IMR-90 (cell line): ENCODE measurements around the gene LNX1. TPM values are rescaled to one million over a fixed set of nuclear protein-coding genes. Genes with fewer than 3 reads are reported as not detected.
A peak's percentile ranks its signal among the peaks of the same experiment; 100 is the strongest.

ENCODE experiments used
- ATAC-seq: fragments of 200-7000 bp; cut with Tn5 transposase; 2 replicates; pipeline ENCODE4 v1.9.1; 2020; ENCODE audit warnings: low read depth, mild to moderate bottlenecking, moderate library complexity
- BruUV-seq: library from RNA; stranded (reverse); fragments of 400-500 nt; replicated peaks from 2 replicates; lab custom pipeline; 2021; lab: Mats Ljungman, UMichigan
- CTCF ChIA-PET: fragments of 300-600 bp; formaldehyde crosslinking; extraction: SDS; loops from one replicate; lab custom pipeline; 2021; ENCODE audit warnings: antibody characterized with exemption; lab: Yijun Ruan, JAX
- POLR2A ChIA-PET: fragments of 300-600 bp; sonication (Branson Sonifier 250); formaldehyde crosslinking; loops from one replicate; lab custom pipeline; 2022; ENCODE audit warnings: antibody characterized with exemption; ENCODE audit not compliant: unreplicated experiment; lab: Charles Lee
- DNase-seq: peaks from one replicate; pipeline ENCODE4 v3.0.0; 2013
- H2AFZ ChIP-seq: replicated peaks from 2 replicates; pipeline ENCODE3; 2013; ENCODE audit warnings: low read length, mild to moderate bottlenecking; ENCODE audit not compliant: poor library complexity
- H2AK5ac ChIP-seq: 2 replicates; pipeline ENCODE4 v1.6.1; 2013; ENCODE audit warnings: low read depth, low read length, inconsistent platforms
- H2AK9ac ChIP-seq: replicated peaks from 2 replicates; pipeline ENCODE3; 2013; ENCODE audit warnings: mild to moderate bottlenecking, low read depth, low read length, moderate library complexity; ENCODE audit not compliant: poor library complexity
- H2BK120ac ChIP-seq: 2 replicates; pipeline ENCODE4 v1.6.1; 2013; ENCODE audit warnings: low read depth, low read length, inconsistent platforms
- H2BK15ac ChIP-seq: 3 replicates; pipeline ENCODE4 v1.6.1; 2013; ENCODE audit warnings: low read depth, low read length, inconsistent platforms
- H2BK20ac ChIP-seq: 2 replicates; pipeline ENCODE4 v1.6.1; 2013; ENCODE audit warnings: low read depth, mild to moderate bottlenecking, inconsistent platforms, low read length, moderate library complexity
- H2BK5ac ChIP-seq: 2 replicates; pipeline ENCODE4 v1.6.1; 2013; ENCODE audit warnings: mild to moderate bottlenecking, low read depth, low read length, inconsistent platforms; ENCODE audit not compliant: poor library complexity, severe bottlenecking
- H3K14ac ChIP-seq: replicated peaks from 2 replicates; pipeline ENCODE4 v1.6.1; 2013; ENCODE audit warnings: low read depth, low read length, inconsistent platforms
- H3K18ac ChIP-seq: 2 replicates; pipeline ENCODE4 v1.6.1; 2013; ENCODE audit warnings: low read depth, low read length, control low read depth
- H3K23ac ChIP-seq: 2 replicates; pipeline ENCODE4 v1.6.1; 2013; ENCODE audit warnings: low read depth, low read length, inconsistent platforms
- H3K27ac ChIP-seq: 2 replicates; pipeline ENCODE4 v1.5.1; 2013; ENCODE audit warnings: mild to moderate bottlenecking, control low read depth, low read length; ENCODE audit not compliant: insufficient read depth
- H3K27me3 ChIP-seq: 2 replicates; pipeline ENCODE4 v1.6.1; 2013; ENCODE audit warnings: low read length; ENCODE audit not compliant: control insufficient read depth, insufficient read depth
- H3K36me3 ChIP-seq: 2 replicates; pipeline ENCODE4 v1.6.1; 2013; ENCODE audit warnings: low read length, mixed read lengths; ENCODE audit not compliant: control insufficient read depth, insufficient read depth
- H3K4ac ChIP-seq: 2 replicates; pipeline ENCODE4 v1.6.1; 2013; ENCODE audit warnings: low read depth, low read length, inconsistent platforms
- H3K4me1 ChIP-seq: 2 replicates; pipeline ENCODE4 v1.6.1; 2013; ENCODE audit warnings: low read length, mixed read lengths; ENCODE audit not compliant: control insufficient read depth, insufficient read depth
- H3K4me2 ChIP-seq: 2 replicates; pipeline ENCODE4 v1.6.1; 2013; ENCODE audit warnings: low read depth, mild to moderate bottlenecking, control low read depth, low read length, moderate library complexity
- H3K4me3 ChIP-seq: 2 replicates; pipeline ENCODE4 v1.5.1; 2013; ENCODE audit warnings: low read depth, mild to moderate bottlenecking, control low read depth, low read length, moderate library complexity; ENCODE audit not compliant: insufficient read depth
- H3K56ac ChIP-seq: 2 replicates; pipeline ENCODE4 v1.6.1; 2013; ENCODE audit warnings: low read length, inconsistent platforms; ENCODE audit not compliant: insufficient read depth; ENCODE audit errors: extremely low read depth
- H3K79me1 ChIP-seq, 2 experiments: 2 replicates each; pipeline ENCODE4 v1.6.1; 2013; ENCODE audit warnings: low read length in 2 of 2, inconsistent platforms in 1 of 2, low read depth in 1 of 2
- H3K9ac ChIP-seq: 2 replicates; pipeline ENCODE4 v1.6.1; 2013; ENCODE audit warnings: low read depth, low read length, control low read depth
- H3K9me1 ChIP-seq: 2 replicates; pipeline ENCODE4 v1.6.1; 2013; ENCODE audit warnings: low read length, inconsistent platforms; ENCODE audit not compliant: insufficient read depth
- H3K9me3 ChIP-seq: 2 replicates; pipeline ENCODE4 v1.6.1; 2013; ENCODE audit warnings: low read length; ENCODE audit not compliant: control insufficient read depth, insufficient read depth
- H4K20me1 ChIP-seq: 2 replicates; pipeline ENCODE4 v1.6.1; 2013; ENCODE audit warnings: low read length, inconsistent platforms; ENCODE audit not compliant: insufficient read depth
- H4K5ac ChIP-seq: 2 replicates; pipeline ENCODE4 v1.6.1; 2013; ENCODE audit warnings: mild to moderate bottlenecking, low read depth, low read length, control low read depth
- H4K8ac ChIP-seq, 2 experiments: 2 replicates each; pipeline ENCODE4 v1.6.1; 2013; ENCODE audit warnings: low read depth in 2 of 2, low read length in 2 of 2, control low read depth in 1 of 2, inconsistent platforms in 1 of 2
- H4K91ac ChIP-seq: 2 replicates; pipeline ENCODE4 v1.6.1; 2013; ENCODE audit warnings: low read depth, low read length, inconsistent platforms; ENCODE audit not compliant: insufficient read depth
- BHLHE40 ChIP-seq: fragments of 150-350 bp; IDR thresholded peaks from 2 replicates; pipeline ENCODE4 v1.6.1; 2016; ENCODE audit warnings: mild to moderate bottlenecking, low read depth, low read length
- CEBPB ChIP-seq: IDR thresholded peaks from 2 replicates; pipeline ENCODE4 v1.6.1; 2012; ENCODE audit warnings: low read depth, low read length, improper control_type of control experiment
- CHD1 ChIP-seq: IDR thresholded peaks from 2 replicates; pipeline ENCODE4 v1.6.1; 2012; ENCODE audit warnings: low read depth, low read length, improper control_type of control experiment
- ELK1 ChIP-seq: fragments of 150-350 bp; IDR thresholded peaks from 2 replicates; pipeline ENCODE4 v1.6.1; 2016; ENCODE audit warnings: low read depth, mild to moderate bottlenecking, low read length, moderate library complexity, borderline replicate concordance
- FOS ChIP-seq: fragments of 150-350 bp; IDR thresholded peaks from 2 replicates; pipeline ENCODE4 v1.6.1; 2016; ENCODE audit warnings: low read depth, low read length
- MAFK ChIP-seq: IDR thresholded peaks from 2 replicates; pipeline ENCODE4 v1.6.1; 2012; ENCODE audit warnings: low read depth, low read length, improper control_type of control experiment
- MAZ ChIP-seq: IDR thresholded peaks from 2 replicates; pipeline ENCODE4 v1.6.1; 2012; ENCODE audit warnings: low read depth, mild to moderate bottlenecking, low read length, improper control_type of control experiment, moderate library complexity, borderline replicate concordance
- MXI1 ChIP-seq: IDR thresholded peaks from 2 replicates; pipeline ENCODE4 v1.6.1; 2012; ENCODE audit warnings: low read depth, mild to moderate bottlenecking, low read length, moderate library complexity, borderline replicate concordance
- POLR2A ChIP-seq: IDR thresholded peaks from 2 replicates; pipeline ENCODE4 v1.6.1; 2012; ENCODE audit warnings: mild to moderate bottlenecking, low read depth, low read length
- RAD21 ChIP-seq: IDR thresholded peaks from 2 replicates; pipeline ENCODE4 v1.6.1; 2012; ENCODE audit warnings: low read length, improper control_type of control experiment
- RCOR1 ChIP-seq: IDR thresholded peaks from 2 replicates; pipeline ENCODE4 v1.6.1; 2012; ENCODE audit warnings: mild to moderate bottlenecking, low read length, improper control_type of control experiment; ENCODE audit not compliant: insufficient replicate concordance
- RFX5 ChIP-seq: IDR thresholded peaks from 2 replicates; pipeline ENCODE4 v1.8.0; 2012; ENCODE audit warnings: low read depth, mild to moderate bottlenecking, low read length, moderate library complexity
- SMC3 ChIP-seq: fragments of 150-350 bp; IDR thresholded peaks from 2 replicates; pipeline ENCODE4 v1.6.1; 2016; ENCODE audit warnings: low read depth, mild to moderate bottlenecking, antibody characterized with exemption, low read length, moderate library complexity
- USF2 ChIP-seq: fragments of 150-350 bp; IDR thresholded peaks from 2 replicates; pipeline ENCODE4 v1.6.1; 2017; ENCODE audit warnings: mild to moderate bottlenecking, antibody characterized with exemption, low read length, low read depth
- WGBS, 2 experiments: methylation state at CpG; one replicate each; pipeline versions ENCODE4 v1.1.5 to v1.1.7; 2013; ENCODE audit warnings: missing lambda C conversion rate in 2 of 2; ENCODE audit not compliant: insufficient read length in 1 of 2; ENCODE audit errors: extremely low coverage in 2 of 2; 5-methylcytosine and 5-hydroxymethylcytosine counted together
- dilution Hi-C: fragments of 300-500 bp; cut with HindIII; formaldehyde crosslinking; loops from one replicate; pipeline ENCODE4 v1.14.3; 2018; ENCODE audit warnings: low sequenced_read_pairs; ENCODE audit not compliant: unreplicated experiment
- in situ Hi-C: fragments of 300-500 bp; cut with MboI; formaldehyde crosslinking; loops from 3 replicates; pipeline ENCODE4 v1.14.3; 2019; ENCODE audit warnings: low sequenced_read_pairs, inconsistent platforms, mixed read lengths
- intact Hi-C: fragments of 100-400 bp; cut with micrococcal nuclease; formaldehyde crosslinking; loops from 2 replicates; pipeline ENCODE4 v1.10.0; 2022
- polyA plus RNA-seq, 3 experiments: library from polyadenylated mRNA; depleted of rRNA; stranded (reverse); fragments of >200 nt; gene quantifications; 2 replicates each; pipeline ENCODE4 v1.2.3, GENCODE V29; 2012; ENCODE audit warnings: low replicate concordance in 1 of 3
- total RNA-seq: library from RNA; depleted of rRNA; stranded (reverse); fragments of >200 nt; gene quantifications from 2 replicates; pipeline ENCODE4 v1.2.3, GENCODE V29; 2012

The LNX1 gene
- total and polyA plus RNA-seq, 2 of the 4 experiments (the other 2 are of a cell fraction) = 0.15 to 0.36 TPM

GRCh38 chr4:53589511-53589910, 1.8 kb downstream of the LNX1 start:
- H3K4me3 ChIP-seq = no peak overlapping the region
- intact Hi-C loops (loop anchor here (5.0 to 10.0 kb wide), 2 partner anchors 98 to 195 kb away; no protein-coding TSS in a partner anchor), in situ Hi-C loops (no loop called here), dilution Hi-C loops (no loop called here)
- no peak overlapping the region for H2AFZ ChIP-seq
- H4K8ac ChIP-seq = no peak overlapping the region
- H3K14ac ChIP-seq = 0 out of 2 replicates have a peak overlapping the region, but pooled peaks have one; percentile 21
- no peaks in the 10 kb centered on the region for H4K20me1 ChIP-seq
- H4K91ac ChIP-seq = no peak overlapping the region
- no peaks in the 10 kb centered on the region for H3K9me3 ChIP-seq
- TF ChIP-seq MXI1 (no peak), POLR2A (no peak), CHD1 (no peak), SMC3 (no peak), ELK1 (no peak), FOS (no peak), USF2 (no peak), MAFK (no peak), RAD21 (no peak), RCOR1 (no peak), RFX5 (no peak), BHLHE40 (no peak), CEBPB (no peak), MAZ (no peak)
- H3K56ac ChIP-seq = no peak overlapping the region
- 0 out of 2 replicates have a peak overlapping the region, but pooled peaks have one; percentile 31 for H4K5ac ChIP-seq
- no peak overlapping the region; the same call in 1 of the 2 replicates for H3K4ac ChIP-seq
- H2AK5ac ChIP-seq = no peak overlapping the region
- peak overlapping the region; percentile 0; the same call in 1 of the 3 replicates for H2BK15ac ChIP-seq
- H3K9ac ChIP-seq = no peak overlapping the region
- ATAC-seq (no peak), DNase-seq (no peak)
- no peak overlapping the region for H3K23ac ChIP-seq
- no peaks in the 10 kb centered on the region for H3K79me1 ChIP-seq
- no peaks in the 10 kb centered on the region for H3K36me3 ChIP-seq
- BruUV-seq = no TSS peak
- H2BK120ac ChIP-seq = no peak overlapping the region
- POLR2A ChIA-PET = interaction anchor here (0.7 kb wide), 1 partner anchor 66 kb away, joined by 3 read pairs; no protein-coding TSS in a partner anchor
- no peaks in the 10 kb centered on the region for H3K27me3 ChIP-seq
- no peak overlapping the region for H2AK9ac ChIP-seq
- H3K9me1 ChIP-seq = 0 out of 2 replicates have a peak, but pooled peaks cover 3% of the 10 kb centered on the region
- no peak overlapping the region for H3K27ac ChIP-seq
- peaks cover 10% of the 10 kb centered on the region for H3K4me1 ChIP-seq
- H3K4me2 ChIP-seq = no peak overlapping the region
- CTCF ChIA-PET = interaction anchor here (1.2 kb wide), 1 partner anchor 629 kb away, joined by 3 read pairs; no protein-coding TSS in a partner anchor
- H2BK20ac ChIP-seq = peak overlapping the region; percentile 58; the same call in 1 of the 2 replicates
- no peak overlapping the region for H2BK5ac ChIP-seq
- H3K18ac ChIP-seq = peak overlapping the region; percentile 39; the same call in 1 of the 2 replicates
- WGBS, 2 experiments = no CpG with 5 or more reads among the region's 2 CpGs
